GM12874 (cell line): ENCODE measurements around the gene SPOCK2.

Experiments
- TF ChIP-seq, protein P1 (sequence below): IDR thresholded peaks from 2 replicates; pipeline ENCODE4 v1.5.1; 2011; ENCODE audit warnings: low read depth, mild to moderate bottlenecking, control low read depth, low read length, moderate library complexity; ENCODE audit not compliant: insufficient read depth

Gene SPOCK2

DNA sequence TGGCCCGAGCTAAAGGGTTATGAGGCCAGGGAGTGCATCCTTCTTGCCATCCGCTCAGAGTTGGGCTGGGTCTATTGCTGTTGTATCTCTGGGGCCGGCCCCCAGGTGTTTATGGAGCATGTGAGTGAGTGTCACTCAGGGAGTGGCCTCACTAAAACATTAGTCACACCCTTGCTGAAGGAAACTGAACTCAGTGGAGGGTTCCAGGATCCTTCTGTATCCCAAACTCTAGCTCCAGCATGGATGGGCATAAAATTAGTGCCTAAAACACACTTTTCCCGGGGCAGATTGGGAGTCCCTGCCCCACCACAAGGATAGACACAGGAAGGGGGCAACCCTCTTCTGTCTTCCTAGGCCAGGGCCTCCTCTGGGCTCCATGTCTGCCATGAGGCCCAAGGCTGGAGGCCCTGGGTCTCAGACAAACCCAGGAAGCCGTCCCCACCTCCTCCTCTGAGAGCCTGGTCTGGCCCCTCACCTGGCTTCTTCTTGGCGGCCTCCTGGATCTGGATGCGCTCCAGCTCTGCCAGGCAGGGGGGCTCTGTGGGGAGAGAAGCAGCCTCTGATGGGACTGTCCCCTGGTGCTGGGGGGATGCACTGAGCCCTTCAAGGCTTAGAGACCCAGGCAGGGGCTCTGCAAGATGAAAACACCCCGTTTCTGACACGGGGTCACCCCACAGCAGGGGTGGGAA is 24.5 kb downstream of the SPOCK2 start:
- TF ChIP-seq, protein P1, sequence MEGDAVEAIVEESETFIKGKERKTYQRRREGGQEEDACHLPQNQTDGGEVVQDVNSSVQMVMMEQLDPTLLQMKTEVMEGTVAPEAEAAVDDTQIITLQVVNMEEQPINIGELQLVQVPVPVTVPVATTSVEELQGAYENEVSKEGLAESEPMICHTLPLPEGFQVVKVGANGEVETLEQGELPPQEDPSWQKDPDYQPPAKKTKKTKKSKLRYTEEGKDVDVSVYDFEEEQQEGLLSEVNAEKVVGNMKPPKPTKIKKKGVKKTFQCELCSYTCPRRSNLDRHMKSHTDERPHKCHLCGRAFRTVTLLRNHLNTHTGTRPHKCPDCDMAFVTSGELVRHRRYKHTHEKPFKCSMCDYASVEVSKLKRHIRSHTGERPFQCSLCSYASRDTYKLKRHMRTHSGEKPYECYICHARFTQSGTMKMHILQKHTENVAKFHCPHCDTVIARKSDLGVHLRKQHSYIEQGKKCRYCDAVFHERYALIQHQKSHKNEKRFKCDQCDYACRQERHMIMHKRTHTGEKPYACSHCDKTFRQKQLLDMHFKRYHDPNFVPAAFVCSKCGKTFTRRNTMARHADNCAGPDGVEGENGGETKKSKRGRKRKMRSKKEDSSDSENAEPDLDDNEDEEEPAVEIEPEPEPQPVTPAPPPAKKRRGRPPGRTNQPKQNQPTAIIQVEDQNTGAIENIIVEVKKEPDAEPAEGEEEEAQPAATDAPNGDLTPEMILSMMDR, result no peak

DNA sequence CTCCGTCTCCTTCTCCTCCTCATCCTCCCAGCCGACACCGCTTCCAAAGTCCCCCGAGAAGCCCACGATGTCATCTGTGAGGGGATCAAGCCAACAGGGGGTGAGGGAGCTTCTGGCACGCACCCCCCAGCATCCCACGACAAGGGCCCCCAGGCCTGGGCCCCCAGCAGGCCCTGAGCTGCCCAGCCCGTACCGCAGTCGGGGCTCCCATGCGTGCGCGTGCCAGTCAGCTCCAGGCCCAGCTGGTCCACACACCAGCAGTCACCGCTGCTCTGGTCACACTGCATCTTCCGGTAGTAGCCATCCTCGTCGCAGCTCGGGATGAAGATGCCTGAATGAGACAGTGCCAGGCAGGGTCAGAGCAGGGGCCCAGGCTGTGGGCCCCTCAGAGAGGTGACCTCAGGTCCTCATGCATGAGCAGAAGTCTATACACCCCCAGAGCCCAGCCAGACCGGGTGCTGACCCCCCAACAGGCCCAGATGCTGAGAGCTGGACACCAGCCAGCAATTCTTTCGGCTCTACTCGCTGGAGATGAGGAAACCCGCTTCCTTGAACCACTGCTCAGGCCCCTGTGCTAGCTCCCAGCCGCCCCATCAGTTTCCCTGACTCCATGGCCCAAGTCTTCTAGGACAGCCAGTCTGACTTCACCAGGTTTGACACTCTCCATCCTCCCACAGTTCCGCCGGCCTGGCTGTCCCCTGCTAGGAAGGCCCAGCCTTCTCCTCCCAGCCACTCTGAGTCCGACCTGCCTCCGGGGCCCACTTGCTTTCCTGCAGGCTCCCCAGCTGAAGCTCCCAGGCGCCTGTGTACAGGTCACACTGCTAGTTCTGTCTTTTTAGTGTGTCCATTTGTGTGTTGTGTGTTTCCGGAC is 25.3 kb downstream of the SPOCK2 start:
- TF ChIP-seq, protein P1, result no peak

DNA sequence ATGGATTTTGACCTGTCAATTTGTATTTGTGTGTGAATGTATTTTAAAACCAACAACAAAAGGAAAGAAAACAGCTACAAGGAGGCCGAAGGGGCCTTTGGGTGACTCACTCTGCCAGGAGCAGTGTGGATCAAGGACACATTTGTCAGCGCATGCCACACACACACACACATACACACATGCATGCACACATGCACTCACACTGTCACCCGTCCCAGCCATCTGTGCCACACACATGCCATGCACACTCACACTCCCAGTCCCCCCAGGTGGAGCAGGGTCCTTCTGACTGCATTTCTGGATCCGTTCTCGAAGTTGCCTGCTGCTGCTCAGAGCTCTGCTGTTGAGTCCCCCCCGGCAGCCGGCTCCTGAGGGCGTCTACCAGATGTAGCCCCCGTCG is 26.0 kb downstream of the SPOCK2 start:
- TF ChIP-seq, protein P1, result no peak

DNA sequence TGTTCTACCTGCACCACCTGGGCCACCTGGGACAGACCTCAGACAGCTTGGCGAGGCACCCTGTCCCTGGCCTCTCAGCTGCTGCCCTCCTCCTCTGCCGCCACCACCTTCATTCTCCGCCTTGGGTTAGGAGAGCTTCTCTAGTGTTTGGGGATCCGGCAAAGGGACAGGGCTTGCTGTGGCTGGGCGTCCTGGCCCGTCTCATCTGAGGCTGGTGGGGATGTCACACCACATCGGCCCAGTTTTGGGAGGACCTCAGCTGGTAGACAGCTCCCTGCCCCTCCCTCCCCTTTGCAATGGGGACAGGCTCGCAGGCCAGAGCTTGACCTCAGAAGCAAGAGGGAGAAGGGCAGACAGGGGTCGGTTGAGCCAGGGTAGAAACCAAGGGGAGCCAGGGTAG is 26.4 kb downstream of the SPOCK2 start:
- TF ChIP-seq, protein P1, result no peak

DNA sequence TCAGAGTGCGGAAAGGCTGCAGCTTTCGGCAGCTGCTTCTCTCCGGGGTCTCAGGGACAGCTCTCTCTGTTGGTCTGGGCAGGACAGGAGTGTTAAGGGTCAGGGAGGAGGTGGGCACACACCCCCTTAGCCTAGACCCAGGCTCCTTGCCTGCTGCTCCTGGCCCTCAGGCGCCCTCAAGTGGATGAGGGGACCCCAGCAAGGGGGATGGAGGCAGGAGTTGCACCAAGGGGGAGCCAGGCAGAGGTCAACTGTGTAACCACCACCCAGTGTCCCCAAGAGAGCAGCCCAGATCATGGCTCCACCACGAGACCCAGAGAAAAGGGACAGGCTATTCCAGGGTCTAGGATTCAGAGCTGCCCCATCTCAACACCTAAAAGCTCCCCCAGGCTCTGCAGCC is 26.9 kb downstream of the SPOCK2 start:
- TF ChIP-seq, protein P1, result peak; percentile 29; the same call in 1 of the 2 replicates

DNA sequence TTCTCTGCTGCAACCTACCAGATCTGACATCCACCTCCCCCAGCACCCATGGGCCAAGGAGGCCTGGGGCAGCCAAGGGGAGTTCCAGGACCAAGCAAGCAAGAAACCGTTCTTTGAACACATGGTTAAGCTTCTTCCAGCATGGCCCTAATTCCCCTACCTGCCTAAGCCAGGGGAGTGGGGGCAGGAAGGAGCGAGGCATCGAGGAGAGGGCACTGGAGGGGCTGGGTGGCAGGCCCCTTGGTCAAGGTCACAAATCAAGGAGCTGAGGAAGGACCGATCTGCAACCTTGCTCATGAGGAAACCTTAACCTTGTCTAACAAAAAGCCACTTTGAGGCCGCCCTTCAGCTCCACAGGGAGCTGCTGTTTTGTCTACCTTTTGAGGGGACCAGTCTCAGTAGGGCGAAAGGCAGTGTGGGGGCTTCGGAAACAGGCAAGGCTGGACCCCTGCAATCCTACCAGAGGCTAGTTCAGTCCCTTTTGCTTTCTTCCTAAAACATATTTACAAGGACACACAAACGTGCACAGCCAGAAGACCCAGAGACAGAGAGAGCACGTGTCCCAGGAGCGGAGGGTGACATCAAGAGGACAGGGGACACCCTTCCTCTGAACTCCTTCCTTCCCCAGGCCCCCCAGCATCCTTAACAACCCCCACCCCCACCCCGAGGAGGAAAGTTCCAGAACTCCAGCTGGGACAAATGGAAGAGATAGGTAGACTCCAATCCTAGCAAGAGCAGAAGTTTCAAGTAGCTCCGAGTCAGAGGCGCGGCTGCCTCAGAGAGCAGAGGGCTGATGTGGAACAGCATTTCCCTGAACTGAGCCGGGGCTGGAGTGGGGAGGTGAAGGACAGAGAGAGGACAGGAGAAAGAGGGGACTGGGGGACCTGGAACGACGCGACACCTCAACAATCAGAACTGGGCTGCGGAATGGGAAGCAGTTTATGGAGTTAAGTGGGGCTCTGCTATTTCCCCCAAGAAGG is 28.2 kb downstream of the SPOCK2 start:
- TF ChIP-seq, protein P1, result no peak
